Nephron (organoid): ENCODE measurements around the gene PPP2R2D.

Experiments
- H3K27ac Mint-ChIP-seq, 3 experiments: 2 replicates each; pipeline ENCODE4 v1.8.0; 2020; ENCODE audit warnings: mixed read lengths in 3 of 3, mild to moderate bottlenecking in 2 of 3, moderate library complexity in 1 of 3
- H3K27me3 Mint-ChIP-seq: 2 replicates; pipeline ENCODE4 v1.8.0; 2021; ENCODE audit warnings: low read depth, mild to moderate bottlenecking, moderate library complexity, mixed read lengths
- H3K36me3 Mint-ChIP-seq: 2 replicates; pipeline ENCODE4 v1.8.0; 2020; ENCODE audit warnings: low read depth, mixed read lengths
- H3K4me1 Mint-ChIP-seq: 2 replicates; pipeline ENCODE4 v1.8.0; 2020; ENCODE audit warnings: mixed read lengths
- H3K4me3 Mint-ChIP-seq, 3 experiments: 2 replicates each; pipeline ENCODE4 v1.8.0; 2020; ENCODE audit warnings: mild to moderate bottlenecking in 3 of 3, mixed read lengths in 3 of 3, moderate library complexity in 2 of 3
- H3K9me3 Mint-ChIP-seq: 2 replicates; pipeline ENCODE4 v1.8.0; 2020; ENCODE audit warnings: mixed read lengths
- TF ChIP-seq, protein P1 (sequence below), 3 experiments: fragments of 200-600 bp; sonication (generic); IDR thresholded peaks; one replicate each; pipeline ENCODE4 v1.5.0; 2021; ENCODE audit warnings: antibody characterized with exemption in 3 of 3; ENCODE audit not compliant: unreplicated experiment in 3 of 3

PPP2R2D gene

GRCh38 chr10:131978851-131979250 is 78.0 kb downstream of the PPP2R2D start:
- no peaks in the 10 kb centered on the region for H3K27me3 Mint-ChIP-seq
- peak overlapping the region; percentile 87 to 90 (median 87) for H3K4me3 Mint-ChIP-seq
- H3K27ac Mint-ChIP-seq, result peak overlapping the region in 2 of 3 experiments; percentile 1 to 65
- peaks cover 35% of the 10 kb centered on the region for H3K36me3 Mint-ChIP-seq
- TF ChIP-seq, protein P1, sequence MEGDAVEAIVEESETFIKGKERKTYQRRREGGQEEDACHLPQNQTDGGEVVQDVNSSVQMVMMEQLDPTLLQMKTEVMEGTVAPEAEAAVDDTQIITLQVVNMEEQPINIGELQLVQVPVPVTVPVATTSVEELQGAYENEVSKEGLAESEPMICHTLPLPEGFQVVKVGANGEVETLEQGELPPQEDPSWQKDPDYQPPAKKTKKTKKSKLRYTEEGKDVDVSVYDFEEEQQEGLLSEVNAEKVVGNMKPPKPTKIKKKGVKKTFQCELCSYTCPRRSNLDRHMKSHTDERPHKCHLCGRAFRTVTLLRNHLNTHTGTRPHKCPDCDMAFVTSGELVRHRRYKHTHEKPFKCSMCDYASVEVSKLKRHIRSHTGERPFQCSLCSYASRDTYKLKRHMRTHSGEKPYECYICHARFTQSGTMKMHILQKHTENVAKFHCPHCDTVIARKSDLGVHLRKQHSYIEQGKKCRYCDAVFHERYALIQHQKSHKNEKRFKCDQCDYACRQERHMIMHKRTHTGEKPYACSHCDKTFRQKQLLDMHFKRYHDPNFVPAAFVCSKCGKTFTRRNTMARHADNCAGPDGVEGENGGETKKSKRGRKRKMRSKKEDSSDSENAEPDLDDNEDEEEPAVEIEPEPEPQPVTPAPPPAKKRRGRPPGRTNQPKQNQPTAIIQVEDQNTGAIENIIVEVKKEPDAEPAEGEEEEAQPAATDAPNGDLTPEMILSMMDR (IDR thresholded peaks at IDR 0.05; ENCODE audit: unreplicated experiment in 3 of 3), result no peak
- peaks cover 6% of the 10 kb centered on the region for H3K9me3 Mint-ChIP-seq
- H3K4me1 Mint-ChIP-seq, result peaks cover 55% of the 10 kb centered on the region

DNA sequence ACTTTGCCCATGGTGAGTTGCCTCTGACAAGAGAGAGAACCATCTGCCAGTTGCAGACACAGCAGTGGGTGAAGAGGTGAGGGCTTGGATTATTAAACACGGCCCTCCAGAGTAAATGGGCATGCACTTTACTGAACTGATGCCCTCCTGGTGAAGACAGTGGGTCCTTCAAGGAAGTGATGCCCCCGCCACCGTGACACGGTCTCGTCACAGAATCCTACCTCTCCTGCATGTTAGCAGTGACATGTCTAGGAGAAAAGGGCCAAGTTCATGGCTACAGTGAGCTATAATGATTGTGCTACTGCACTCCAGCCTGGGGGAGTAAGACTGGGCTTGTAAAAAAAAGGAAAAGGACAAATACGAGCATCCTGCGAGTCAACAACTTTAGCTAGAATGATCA is 78.5 kb downstream of the PPP2R2D start:
- Mint-ChIP-seq H3K4me1 (peaks cover 52% of the 10 kb centered on the region), H3K27me3 (no peaks in the 10 kb centered on the region), H3K36me3 (peaks cover 33% of the 10 kb centered on the region), H3K4me3 (peak overlapping the region; percentile 87 to 90 (median 87)), H3K27ac (peak overlapping the region; percentile 1 to 60 (median 49)), H3K9me3 (peaks cover 11% of the 10 kb centered on the region)
- TF ChIP-seq, protein P1 (IDR thresholded peaks at IDR 0.05; ENCODE audit: unreplicated experiment in 3 of 3), result no peak

DNA sequence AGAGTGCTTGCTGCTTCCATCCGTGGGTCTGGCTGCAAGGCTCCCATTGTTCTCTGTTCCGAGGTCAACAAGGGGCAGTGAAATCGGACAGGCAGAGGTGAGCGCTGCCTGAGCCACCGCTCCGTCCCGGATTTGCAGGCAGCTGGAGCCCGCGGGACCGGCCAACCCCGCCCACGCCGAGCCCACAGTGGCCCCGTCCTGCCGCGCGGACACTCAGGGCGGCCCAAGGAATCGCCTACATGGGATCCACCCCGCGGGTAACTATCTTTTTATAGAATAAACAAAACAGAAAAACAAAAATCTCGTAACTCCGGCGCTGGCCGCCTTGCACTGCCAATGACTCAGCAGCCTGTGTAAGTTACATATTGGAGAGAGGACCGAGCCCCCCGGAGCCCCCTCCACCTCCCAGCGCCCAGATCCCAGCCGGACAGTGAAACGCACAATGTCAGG is 79.0 kb downstream of the PPP2R2D start:
- TF ChIP-seq, protein P1 (IDR thresholded peaks at IDR 0.05; ENCODE audit: unreplicated experiment in 3 of 3), result no peak

DNA sequence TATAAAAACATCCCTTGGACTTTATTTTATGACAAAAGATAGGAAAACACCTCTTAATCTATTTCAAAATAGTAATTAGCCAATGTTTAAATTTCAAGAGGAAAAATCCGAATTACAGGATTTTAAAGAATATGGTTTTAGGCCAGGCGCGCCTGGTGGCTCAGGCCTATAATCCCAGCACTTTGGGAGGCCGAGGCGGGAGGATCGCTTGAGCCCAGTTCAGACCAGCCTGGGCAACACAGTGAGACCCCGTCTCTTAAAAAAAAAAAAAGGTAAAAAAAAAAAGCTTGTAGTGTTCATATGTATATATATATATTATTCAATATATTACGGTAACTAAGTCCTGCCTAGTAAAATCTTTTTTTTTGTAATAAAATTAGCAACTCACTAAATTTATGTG is 79.5 kb downstream of the PPP2R2D start:
- H3K4me3 Mint-ChIP-seq, result peak overlapping the region; percentile 87 to 90 (median 87)
- peaks cover 44% of the 10 kb centered on the region for H3K4me1 Mint-ChIP-seq
- H3K27me3 Mint-ChIP-seq, result no peaks in the 10 kb centered on the region
- peaks cover 29% of the 10 kb centered on the region for H3K36me3 Mint-ChIP-seq
- H3K9me3 Mint-ChIP-seq, result peaks cover 14% of the 10 kb centered on the region
- TF ChIP-seq, protein P1 (IDR thresholded peaks at IDR 0.05; ENCODE audit: unreplicated experiment in 3 of 3), result no peak
- peak overlapping the region in 2 of 3 experiments; percentile 51 to 52 for H3K27ac Mint-ChIP-seq

More for the DNA sequence above, 79.0 kb downstream of the PPP2R2D start:
- H3K4me3 Mint-ChIP-seq, result peak overlapping the region; percentile 87 to 90 (median 87)
- peaks cover 14% of the 10 kb centered on the region for H3K9me3 Mint-ChIP-seq
- no peaks in the 10 kb centered on the region for H3K27me3 Mint-ChIP-seq
- H3K27ac Mint-ChIP-seq, result peak overlapping the region in 2 of 3 experiments; percentile 52 to 60
- H3K4me1 Mint-ChIP-seq, result peaks cover 49% of the 10 kb centered on the region
- peaks cover 33% of the 10 kb centered on the region for H3K36me3 Mint-ChIP-seq

- Mint-ChIP-seq H3K9me3 (peaks cover 16% of the 10 kb centered on the region), H3K36me3 (peaks cover 25% of the 10 kb centered on the region)
- TF ChIP-seq, protein P1 (IDR thresholded peaks at IDR 0.05; ENCODE audit: unreplicated experiment in 3 of 3), result no peak
These were observed 80.1 kb downstream of the PPP2R2D start for GRCh38 chr10:131980761-131981428.

More at GRCh38 chr10:131980761-131981428, 80.1 kb downstream of the PPP2R2D start:
- H3K4me1 Mint-ChIP-seq, result peaks cover 39% of the 10 kb centered on the region
- H3K27ac Mint-ChIP-seq, result peak overlapping the region in 2 of 3 experiments; percentile 26 to 69
- no peaks in the 10 kb centered on the region for H3K27me3 Mint-ChIP-seq
- H3K4me3 Mint-ChIP-seq, result peak overlapping the region; percentile 87
